NCI-H748 (cell line): ENCODE results near the gene DPY19L1.
A peak's percentile ranks its signal among the peaks of the same experiment; 100 is the strongest.
"Not testable (repeated sequence)": the region's sequence is repeated elsewhere in the genome, so short reads cannot be mapped to it uniquely, and the experiment has no call there.

Source experiments
- DNase-seq: peaks from one replicate; lab custom pipeline; 2025; ENCODE audit not compliant: unreplicated experiment; lab: John Stamatoyannopoulos, UW

Gene DPY19L1

GRCh38 chr7:34928052-34928451, 109.2 kb downstream of the DPY19L1 start:
- DNase-seq, result peak; percentile 41

DNA sequence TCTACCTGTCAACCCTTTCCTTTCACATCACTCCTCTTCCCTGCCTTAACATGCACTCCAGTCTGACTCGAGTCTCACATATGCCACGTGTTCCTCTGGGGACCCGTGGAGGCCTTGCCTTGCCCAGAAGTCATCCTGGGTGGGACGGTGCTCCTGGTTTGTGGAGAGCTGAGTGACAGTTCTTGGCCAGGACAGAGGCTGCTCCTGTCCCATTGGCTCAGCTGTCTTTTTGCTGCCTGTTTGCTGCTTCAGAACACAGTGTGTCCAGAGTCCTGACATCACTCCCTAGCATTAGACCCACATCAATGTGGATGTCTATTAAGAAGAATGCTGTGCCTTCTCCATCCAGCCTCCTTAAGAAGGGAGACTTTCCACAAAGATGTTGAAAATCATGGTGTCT, 116.8 kb downstream of the DPY19L1 start:
- not testable (repeated sequence) for DNase-seq

DNA sequence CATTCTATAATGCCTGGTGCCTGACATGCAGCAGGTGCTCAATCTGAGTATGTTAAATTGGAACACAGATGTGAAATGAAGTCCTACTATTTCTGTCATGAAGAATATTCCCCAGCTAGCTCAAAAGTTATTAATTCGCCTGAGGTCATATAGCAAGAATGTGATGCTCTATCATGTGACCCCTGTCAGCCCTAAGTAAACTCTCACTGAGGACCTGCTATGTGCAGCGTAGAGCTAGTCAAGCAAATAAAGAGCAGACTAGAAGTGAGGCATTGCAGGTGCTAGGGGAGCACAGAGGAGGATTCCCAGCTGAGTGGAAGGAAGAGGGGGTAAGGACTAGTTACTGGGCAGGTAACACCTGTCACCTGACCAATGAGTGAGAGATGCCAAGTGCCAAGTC, 118.2 kb downstream of the DPY19L1 start:
- DNase-seq, result not testable (repeated sequence)

DNA sequence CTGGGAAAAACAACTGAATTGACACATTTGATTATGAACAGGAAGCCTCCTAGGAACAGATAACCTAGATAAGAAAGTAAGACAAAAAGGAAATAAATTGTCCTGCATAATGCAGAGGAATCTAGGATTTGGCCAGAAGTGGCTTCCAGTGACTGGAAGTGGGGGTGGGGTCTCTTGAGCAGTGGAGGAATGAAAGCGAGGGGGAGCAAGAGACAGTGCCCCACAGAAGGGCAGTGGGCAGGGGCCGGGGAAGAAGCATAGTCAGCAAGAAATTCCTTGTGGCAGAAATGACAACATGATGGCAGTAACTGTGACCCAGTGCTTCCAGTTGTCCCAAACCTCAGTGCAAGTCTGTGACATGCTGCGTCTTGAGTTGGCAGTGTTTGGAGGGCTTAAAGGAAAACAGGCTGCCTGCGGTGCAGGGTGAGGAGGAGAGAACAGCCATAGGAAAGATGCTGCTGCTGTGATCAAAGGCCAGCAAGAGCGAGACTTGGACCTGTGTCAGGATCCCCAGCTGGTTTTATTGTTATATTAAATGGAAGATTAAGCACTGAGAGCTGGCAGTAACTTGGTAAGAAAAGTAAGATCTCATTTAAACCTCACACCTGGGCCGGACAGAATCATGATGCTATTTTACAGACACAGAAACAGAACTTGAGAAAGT, 119.0 kb downstream of the DPY19L1 start:
- not testable (repeated sequence) for DNase-seq

GRCh38 chr7:34917515-34917914, 119.8 kb downstream of the DPY19L1 start:
- not testable (repeated sequence) for DNase-seq

DNA sequence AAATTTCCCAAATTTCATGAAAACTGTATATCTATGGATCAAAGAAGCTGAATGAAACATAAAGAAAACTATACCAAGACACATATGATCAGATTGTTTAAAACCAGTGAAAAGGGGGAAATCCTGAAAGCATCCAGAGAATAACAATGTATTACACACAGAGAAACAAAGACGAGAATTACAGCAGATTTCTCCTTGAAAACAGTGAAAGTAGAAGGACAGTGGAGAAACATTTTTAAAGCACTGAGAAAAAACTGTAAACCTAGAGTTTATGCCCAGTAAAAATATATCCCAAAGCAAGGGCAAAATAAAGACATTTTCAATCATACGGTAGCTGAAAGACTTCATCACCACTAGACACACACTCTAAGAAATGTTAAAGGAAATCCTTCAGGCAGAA, 121.0 kb downstream of the DPY19L1 start:
- DNase-seq, result no peak

DNA sequence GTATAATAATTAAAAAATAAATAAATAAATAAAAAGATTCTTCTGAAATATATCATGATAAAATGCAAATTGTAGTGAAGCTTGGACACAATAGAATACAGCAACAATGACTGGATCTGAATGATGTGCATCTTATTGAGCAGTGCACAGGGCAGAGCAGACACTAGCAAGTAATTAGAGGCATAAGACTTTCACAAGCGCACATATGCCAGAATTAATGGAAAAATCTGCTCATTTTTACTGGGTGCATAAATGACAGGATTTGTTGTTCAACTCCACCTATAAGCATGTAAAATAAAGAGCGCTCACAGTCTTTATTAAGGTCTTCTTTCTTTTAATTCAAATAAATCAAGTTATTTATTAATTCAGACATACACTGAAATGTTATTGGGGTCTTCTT, 125.0 kb downstream of the DPY19L1 start:
- DNase-seq, result no peak

GRCh38 chr7:34906266-34906850, 130.9 kb downstream of the DPY19L1 start:
- DNase-seq, result peak; percentile 50

DNA sequence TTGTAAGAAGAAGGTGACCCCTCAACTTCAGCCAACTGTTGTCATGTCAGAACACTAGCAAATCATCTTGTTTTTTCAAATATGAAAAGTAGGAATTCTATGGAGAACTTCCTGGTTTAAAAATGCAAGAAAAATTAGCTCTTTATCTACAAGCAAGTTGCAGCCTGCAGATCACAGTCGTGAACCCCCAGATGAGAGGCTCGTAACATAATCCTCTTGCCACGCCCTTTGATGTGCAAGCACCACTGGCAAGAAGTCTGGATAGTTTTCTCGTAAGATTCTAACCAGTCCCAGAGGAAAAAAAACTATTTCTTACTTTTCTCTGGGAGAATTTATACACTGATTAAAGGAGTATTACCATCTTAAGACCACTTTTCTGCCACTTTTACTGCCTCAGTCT, 132.3 kb downstream of the DPY19L1 start:
- no peak for DNase-seq

- DNase-seq, result not testable (repeated sequence)
Measured at GRCh38 chr7:34903921-34904320, 133.4 kb downstream of the DPY19L1 start.

DNA sequence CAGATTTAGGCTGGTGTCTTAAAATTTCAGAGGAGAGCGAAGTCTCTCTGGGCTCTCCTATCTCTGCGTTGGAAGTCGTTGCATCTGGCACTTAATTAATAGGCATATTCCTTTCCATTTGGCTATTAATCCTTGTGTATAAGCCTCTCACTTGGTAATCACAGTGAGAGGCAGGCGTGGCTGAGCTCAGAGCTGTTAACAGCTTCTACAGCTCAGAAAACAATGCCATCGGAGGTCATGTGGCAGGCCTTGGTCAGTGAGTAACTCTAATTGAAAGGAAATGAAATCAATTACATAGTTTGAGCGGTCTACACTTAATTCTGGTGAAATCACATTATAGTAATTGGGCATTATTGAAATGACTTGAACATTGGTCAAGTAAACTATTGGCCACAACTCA, 135.1 kb downstream of the DPY19L1 start:
- no peak for DNase-seq

- peak; percentile 19 for DNase-seq
Measured at GRCh38 chr7:34900891-34901513, 136.3 kb downstream of the DPY19L1 start.

DNA sequence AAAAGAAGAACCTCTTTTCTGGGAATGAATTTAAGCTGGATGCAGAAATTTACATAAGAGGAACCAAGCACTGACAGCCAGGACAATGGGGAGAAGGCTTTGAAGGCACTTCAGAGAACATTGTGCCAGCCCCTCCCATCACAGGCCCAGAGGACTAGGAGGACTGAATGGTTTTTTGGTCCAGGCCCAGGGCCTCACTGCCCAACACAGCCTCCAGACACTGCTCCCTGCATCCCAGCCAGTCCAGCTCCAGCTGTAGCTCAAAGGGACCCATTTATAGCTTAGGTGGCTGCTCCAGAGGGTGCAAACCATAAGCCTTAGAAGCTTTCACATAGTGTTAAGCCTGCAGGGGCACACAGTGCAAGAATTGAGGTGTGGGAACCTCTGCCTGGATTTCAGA, 142.1 kb downstream of the DPY19L1 start:
- DNase-seq, result no peak

GRCh38 chr7:34889951-34890350, 147.3 kb downstream of the DPY19L1 start:
- no peak for DNase-seq

- DNase-seq, result no peak
Measured at GRCh38 chr7:34886856-34887255, 150.4 kb downstream of the DPY19L1 start.

GRCh38 chr7:34883855-34884254, 153.4 kb downstream of the DPY19L1 start:
- not testable (repeated sequence) for DNase-seq

- no peak for DNase-seq
Measured at GRCh38 chr7:34879871-34880270, 157.4 kb downstream of the DPY19L1 start.

- DNase-seq, result not testable (repeated sequence)
Measured at GRCh38 chr7:34878944-34879735, 158.1 kb downstream of the DPY19L1 start.
